Activated T-cell treated with anti-CD3 and anti-CD28 coated beads, Interleukin-2, amount 50 U/mL, for 24 hours (primary cell): Measurements from ENCODE around the gene CHD1L.
"Not testable (repeated sequence)": the region's sequence is repeated elsewhere in the genome, so short reads cannot be mapped to it uniquely, and the experiment has no call there.

Source experiments
- DNase-seq: peaks from one replicate; pipeline ENCODE4 v3.0.0-alpha.2; 2020
- H3K27ac Mint-ChIP-seq: 2 replicates; pipeline ENCODE4 v1.8.0; 2020; ENCODE audit warnings: mild to moderate bottlenecking, mixed read lengths
- H3K27me3 Mint-ChIP-seq: 2 replicates; pipeline ENCODE4 v1.8.0; 2020; ENCODE audit warnings: mixed read lengths
- H3K36me3 Mint-ChIP-seq: 2 replicates; pipeline ENCODE4 v1.8.0; 2020; ENCODE audit warnings: low read depth, mixed read lengths
- H3K4me1 Mint-ChIP-seq: 2 replicates; pipeline ENCODE4 v1.8.0; 2020; ENCODE audit warnings: low read depth, mixed read lengths
- H3K4me3 Mint-ChIP-seq: 2 replicates; pipeline ENCODE4 v1.8.0; 2020; ENCODE audit warnings: mild to moderate bottlenecking, moderate library complexity, mixed read lengths
- H3K9me3 Mint-ChIP-seq: 2 replicates; pipeline ENCODE4 v1.8.0; 2020; ENCODE audit warnings: mixed read lengths

Gene CHD1L

GRCh38 chr1:147270721-147271120, 28.2 kb downstream of the CHD1L start:
- H3K27me3 Mint-ChIP-seq, result no peaks in the 10 kb centered on the region
- no peak for DNase-seq
- no peak overlapping the region for H3K4me3 Mint-ChIP-seq
- peaks cover 95% of the 10 kb centered on the region for H3K36me3 Mint-ChIP-seq
- H3K27ac Mint-ChIP-seq, result no peak overlapping the region
- H3K9me3 Mint-ChIP-seq, result no peaks in the 10 kb centered on the region
- H3K4me1 Mint-ChIP-seq, result peaks cover 4% of the 10 kb centered on the region

GRCh38 chr1:147272042-147272441, 29.6 kb downstream of the CHD1L start:
- Mint-ChIP-seq H3K9me3 (no peaks in the 10 kb centered on the region), H3K27ac (no peak overlapping the region), H3K4me1 (peaks cover 4% of the 10 kb centered on the region), H3K27me3 (no peaks in the 10 kb centered on the region), H3K4me3 (no peak overlapping the region), H3K36me3 (peaks cover 95% of the 10 kb centered on the region)
- no peak for DNase-seq

GRCh38 chr1:147273409-147274336, 31.2 kb downstream of the CHD1L start:
- Mint-ChIP-seq H3K4me1 (peaks cover 4% of the 10 kb centered on the region), H3K4me3 (no peak overlapping the region), H3K27me3 (no peaks in the 10 kb centered on the region), H3K9me3 (no peaks in the 10 kb centered on the region), H3K36me3 (peaks cover 88% of the 10 kb centered on the region), H3K27ac (no peak overlapping the region)
- no peak for DNase-seq

GRCh38 chr1:147281950-147282349, 39.5 kb downstream of the CHD1L start:
- no peaks in the 10 kb centered on the region for H3K27me3 Mint-ChIP-seq

DNA sequence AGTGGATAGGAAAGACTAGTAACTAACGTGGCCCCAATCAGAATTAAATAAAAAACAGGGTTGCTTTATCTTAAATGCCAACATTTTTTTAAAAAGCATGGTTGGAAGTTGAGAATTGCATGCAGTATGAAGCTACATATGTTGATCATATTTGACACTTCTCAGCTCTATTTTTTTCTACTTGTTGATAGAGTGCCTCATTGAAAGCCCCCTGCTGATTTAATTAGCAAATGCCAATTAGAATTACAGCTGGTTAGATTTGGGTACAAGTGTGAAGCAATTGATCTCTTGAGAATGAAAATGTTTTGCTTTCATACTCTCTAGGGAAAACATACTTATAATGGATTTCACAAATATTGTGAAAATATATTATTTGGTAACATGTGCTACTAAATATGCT, 40.5 kb downstream of the CHD1L start:
- H3K4me3 Mint-ChIP-seq, result no peak overlapping the region
- no peaks in the 10 kb centered on the region for H3K4me1 Mint-ChIP-seq
- H3K36me3 Mint-ChIP-seq, result peaks cover 62% of the 10 kb centered on the region
- H3K27me3 Mint-ChIP-seq, result no peaks in the 10 kb centered on the region
- no peak overlapping the region for H3K27ac Mint-ChIP-seq
- no peaks in the 10 kb centered on the region for H3K9me3 Mint-ChIP-seq
- DNase-seq, result no peak

More at GRCh38 chr1:147281950-147282349, 39.5 kb downstream of the CHD1L start:
- H3K36me3 Mint-ChIP-seq, result peaks cover 62% of the 10 kb centered on the region
- no peaks in the 10 kb centered on the region for H3K4me1 Mint-ChIP-seq
- no peak overlapping the region for H3K4me3 Mint-ChIP-seq
- H3K27ac Mint-ChIP-seq, result no peak overlapping the region
- no peaks in the 10 kb centered on the region for H3K9me3 Mint-ChIP-seq
- no peak for DNase-seq

GRCh38 chr1:147287133-147287865, 44.8 kb downstream of the CHD1L start:
- peaks cover 100% of the 10 kb centered on the region for H3K36me3 Mint-ChIP-seq

GRCh38 chr1:147292012-147292411, 49.5 kb downstream of the CHD1L start:
- DNase-seq, result no peak
- no peak overlapping the region for H3K4me3 Mint-ChIP-seq
- H3K27me3 Mint-ChIP-seq, result no peaks in the 10 kb centered on the region
- H3K27ac Mint-ChIP-seq, result peak overlapping the region; percentile 73
- peaks cover 17% of the 10 kb centered on the region for H3K4me1 Mint-ChIP-seq
- H3K36me3 Mint-ChIP-seq, result peaks cover 100% of the 10 kb centered on the region
- peaks cover 15% of the 10 kb centered on the region for H3K9me3 Mint-ChIP-seq

More at GRCh38 chr1:147287133-147287865, 44.8 kb downstream of the CHD1L start:
- no peaks in the 10 kb centered on the region for H3K27me3 Mint-ChIP-seq
- DNase-seq, result no peak
- H3K4me1 Mint-ChIP-seq, result peaks cover 10% of the 10 kb centered on the region
- no peaks in the 10 kb centered on the region for H3K9me3 Mint-ChIP-seq
- no peak overlapping the region for H3K4me3 Mint-ChIP-seq
- H3K27ac Mint-ChIP-seq, result no peak overlapping the region

- Mint-ChIP-seq H3K9me3 (peaks cover 18% of the 10 kb centered on the region), H3K4me3 (no peak overlapping the region), H3K27me3 (no peaks in the 10 kb centered on the region), H3K4me1 (peaks cover 17% of the 10 kb centered on the region), H3K27ac (peak overlapping the region; percentile 73), H3K36me3 (peaks cover 100% of the 10 kb centered on the region)
- no peak for DNase-seq
These were observed 50.3 kb downstream of the CHD1L start for GRCh38 chr1:147292631-147293251.

- Mint-ChIP-seq H3K4me3 (no peak overlapping the region), H3K27me3 (no peaks in the 10 kb centered on the region), H3K4me1 (peaks cover 6% of the 10 kb centered on the region), H3K27ac (no peak overlapping the region), H3K9me3 (peaks cover 43% of the 10 kb centered on the region), H3K36me3 (peaks cover 82% of the 10 kb centered on the region)
- no peak for DNase-seq
These were observed 55.0 kb downstream of the CHD1L start for GRCh38 chr1:147297438-147297837.

DNA sequence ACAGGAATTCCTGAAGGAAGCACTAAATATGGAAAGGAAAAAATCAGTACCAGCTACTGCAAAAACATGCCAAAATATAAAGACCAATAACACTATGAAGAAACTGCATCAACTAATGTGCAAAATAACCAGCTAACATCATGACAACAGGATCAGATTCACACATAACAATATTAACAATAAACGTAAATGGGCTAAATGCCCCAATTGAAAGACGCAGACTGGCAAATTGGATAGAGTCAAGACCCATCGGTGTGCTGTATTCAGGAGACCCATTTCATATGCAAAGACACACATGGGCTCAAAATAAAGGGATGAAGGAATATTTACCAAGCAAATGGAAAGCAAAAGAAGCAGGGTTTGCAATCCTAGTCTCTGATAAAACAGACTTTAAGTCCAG, 63.3 kb downstream of the CHD1L start:
- H3K9me3 Mint-ChIP-seq, result peaks cover 64% of the 10 kb centered on the region
- H3K4me3 Mint-ChIP-seq, H3K4me1 Mint-ChIP-seq, H3K27me3 Mint-ChIP-seq, H3K27ac Mint-ChIP-seq, DNase-seq, H3K36me3 Mint-ChIP-seq: not testable (repeated sequence)

DNA sequence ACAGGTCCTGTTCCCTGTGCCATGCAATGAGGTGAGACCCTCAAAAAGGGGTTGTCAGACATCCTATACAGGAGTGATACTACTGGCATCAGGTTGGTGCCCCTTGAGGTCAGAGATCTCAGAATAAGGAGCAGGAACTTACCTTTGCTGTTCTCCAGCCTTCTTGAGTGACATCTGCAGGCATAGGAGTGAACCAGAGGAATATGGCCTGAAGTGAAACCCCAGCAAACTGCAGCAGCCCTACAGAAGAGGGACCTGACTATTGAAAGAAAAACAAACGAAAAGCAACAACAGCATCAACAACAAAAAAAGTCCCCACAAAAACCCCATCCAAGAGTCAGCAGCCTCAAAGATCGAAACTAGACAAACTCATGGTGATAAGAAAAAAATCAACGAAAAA, 74.5 kb downstream of the CHD1L start:
- Mint-ChIP-seq H3K4me3 (no peak overlapping the region), H3K9me3 (peaks cover 1% of the 10 kb centered on the region), H3K27me3 (peaks cover 6% of the 10 kb centered on the region), H3K36me3 (no peaks in the 10 kb centered on the region), H3K27ac (no peak overlapping the region), H3K4me1 (no peaks in the 10 kb centered on the region)
- DNase-seq, result no peak

DNA sequence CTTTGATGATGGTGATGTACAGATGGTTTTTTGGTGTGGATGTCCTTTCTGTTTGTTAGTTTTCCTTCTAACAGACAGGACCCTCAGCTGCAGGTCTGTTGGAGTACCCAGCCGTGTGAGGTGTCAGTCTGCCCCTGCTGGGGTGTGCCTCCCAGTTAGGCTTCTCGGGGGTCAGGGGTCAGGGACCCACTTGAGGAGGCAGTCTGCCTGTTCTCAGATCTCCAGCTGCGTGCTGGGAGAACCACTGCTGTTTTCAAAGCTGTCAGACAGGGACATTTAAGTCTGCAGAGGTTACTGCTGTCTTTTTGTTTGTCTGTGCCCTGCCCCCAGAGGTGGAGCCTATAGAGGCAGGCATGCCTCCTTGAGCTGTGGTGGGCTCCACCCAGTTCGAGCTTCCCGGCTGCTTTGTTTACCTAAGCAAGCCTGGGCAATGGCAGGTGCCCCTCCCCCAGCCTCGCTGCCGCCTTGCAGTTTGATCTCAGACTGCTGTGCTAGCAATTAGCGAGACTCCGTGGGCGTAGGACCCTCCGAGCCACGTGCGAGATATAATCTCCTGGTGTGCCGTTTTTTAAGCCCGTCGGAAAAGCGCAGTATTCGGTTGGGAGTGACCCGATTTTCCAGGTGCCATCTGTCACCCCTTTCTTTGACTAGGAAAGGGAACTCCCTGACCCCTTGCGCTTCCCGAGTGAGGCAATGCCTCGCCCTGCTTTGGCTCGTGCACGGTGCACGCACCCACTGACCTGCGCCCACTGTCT, 84.6 kb downstream of the CHD1L start:
- not testable (repeated sequence) for H3K36me3 Mint-ChIP-seq, H3K9me3 Mint-ChIP-seq, H3K4me3 Mint-ChIP-seq, DNase-seq, H3K4me1 Mint-ChIP-seq, H3K27ac Mint-ChIP-seq
- H3K27me3 Mint-ChIP-seq, result peaks cover 27% of the 10 kb centered on the region

- H3K4me1 Mint-ChIP-seq, result no peaks in the 10 kb centered on the region
- no peaks in the 10 kb centered on the region for H3K36me3 Mint-ChIP-seq
- H3K27me3 Mint-ChIP-seq, result peaks cover 38% of the 10 kb centered on the region
These were observed 91.8 kb downstream of the CHD1L start for GRCh38 chr1:147334292-147334691.

GRCh38 chr1:147336291-147336690, 93.8 kb downstream of the CHD1L start:
- no peaks in the 10 kb centered on the region for H3K36me3 Mint-ChIP-seq
- no peaks in the 10 kb centered on the region for H3K9me3 Mint-ChIP-seq
- DNase-seq, result no peak
- H3K27ac Mint-ChIP-seq, result no peak overlapping the region
- H3K4me1 Mint-ChIP-seq, result no peaks in the 10 kb centered on the region
- no peak overlapping the region for H3K4me3 Mint-ChIP-seq
- peaks cover 41% of the 10 kb centered on the region for H3K27me3 Mint-ChIP-seq

More at GRCh38 chr1:147334292-147334691, 91.8 kb downstream of the CHD1L start:
- Mint-ChIP-seq H3K27ac (no peak overlapping the region), H3K4me3 (no peak overlapping the region), H3K9me3 (no peaks in the 10 kb centered on the region)
- no peak for DNase-seq
